Tongue (tissue), 2 donors: Measurements from ENCODE around the gene TMEM72. TPM values are rescaled to one million over a fixed set of nuclear protein-coding genes. Genes with fewer than 3 reads are reported as not detected.

Experiments
- DNase-seq: peaks from one replicate; pipeline ENCODE4 v3.0.0-alpha.2; 2015
- total RNA-seq: library from RNA; depleted of rRNA; stranded (reverse); fragments of >200 nt; gene quantifications from one replicate; pipeline ENCODE4 v1.2.3, GENCODE V29; 2014

Gene TMEM72
- total RNA-seq, 1 donor from 2014 or later = 0.41 TPM

DNA sequence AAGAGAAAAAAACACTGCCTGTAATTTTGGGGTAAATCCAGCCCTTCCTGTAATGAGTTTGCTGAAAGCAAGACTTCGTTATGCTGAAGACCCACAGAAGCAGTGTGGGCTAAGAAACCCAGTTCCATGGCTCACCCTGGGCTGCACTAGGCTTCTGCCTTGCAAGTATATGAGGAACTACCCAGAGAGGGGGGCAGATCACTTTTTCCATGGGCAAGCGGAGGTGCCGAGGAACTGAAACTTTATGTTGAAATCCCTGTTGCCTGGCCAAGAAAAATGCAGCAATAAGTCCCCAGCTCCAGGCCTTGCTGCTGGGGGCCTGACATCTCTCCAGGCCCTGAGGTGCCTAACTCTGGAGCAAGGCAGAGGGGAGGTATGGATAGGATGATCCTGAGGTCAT lies 57.0 kb downstream of the TMEM72 start:
- no peak for DNase-seq

DNA sequence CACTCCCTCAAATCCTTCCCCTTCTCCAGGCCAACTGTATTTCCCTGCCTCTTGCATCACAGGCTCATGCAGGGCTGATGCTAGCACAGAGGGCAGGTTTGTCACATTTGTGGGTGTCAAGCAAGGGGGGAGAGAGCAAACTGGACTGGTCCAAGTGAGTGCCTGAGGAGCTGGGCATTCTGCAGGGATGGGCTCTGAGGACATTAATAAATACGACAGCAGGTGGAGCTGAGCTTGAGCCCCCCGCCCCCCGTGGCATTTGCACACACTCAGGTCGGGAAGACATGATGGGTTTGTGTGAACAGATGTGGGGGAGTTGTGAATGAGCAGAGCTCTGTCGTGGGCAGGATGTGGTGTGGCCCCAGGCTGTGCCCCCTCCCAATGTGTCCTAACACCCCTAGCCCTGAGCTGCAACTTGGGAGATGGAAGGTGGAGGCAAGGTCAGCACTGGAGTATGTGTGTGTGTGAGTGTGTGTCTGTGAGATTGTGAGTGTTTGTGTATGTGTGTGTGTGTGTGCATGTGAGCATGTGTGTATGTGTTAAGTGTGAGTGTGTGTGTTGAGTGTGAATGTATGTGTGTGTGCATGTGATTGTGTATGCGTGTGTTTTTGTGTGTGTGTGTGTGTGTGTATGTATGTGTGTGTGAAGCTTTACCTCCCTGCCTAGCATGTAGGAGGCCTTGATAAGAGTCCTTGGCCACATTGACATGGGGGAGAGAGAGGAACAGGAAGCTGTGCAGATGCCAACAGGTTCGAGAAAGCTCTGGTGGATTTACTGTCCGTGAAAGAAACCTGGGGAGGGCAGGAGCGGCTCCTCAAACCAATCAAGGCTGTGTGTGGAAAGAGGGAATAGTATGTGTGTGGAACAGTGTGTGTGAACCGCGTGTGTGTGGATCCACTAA lies 57.6 kb downstream of the TMEM72 start:
- no peak for DNase-seq

- no peak for DNase-seq
Measured at GRCh38 chr10:44969854-44970253, 58.7 kb downstream of the TMEM72 start.

DNA sequence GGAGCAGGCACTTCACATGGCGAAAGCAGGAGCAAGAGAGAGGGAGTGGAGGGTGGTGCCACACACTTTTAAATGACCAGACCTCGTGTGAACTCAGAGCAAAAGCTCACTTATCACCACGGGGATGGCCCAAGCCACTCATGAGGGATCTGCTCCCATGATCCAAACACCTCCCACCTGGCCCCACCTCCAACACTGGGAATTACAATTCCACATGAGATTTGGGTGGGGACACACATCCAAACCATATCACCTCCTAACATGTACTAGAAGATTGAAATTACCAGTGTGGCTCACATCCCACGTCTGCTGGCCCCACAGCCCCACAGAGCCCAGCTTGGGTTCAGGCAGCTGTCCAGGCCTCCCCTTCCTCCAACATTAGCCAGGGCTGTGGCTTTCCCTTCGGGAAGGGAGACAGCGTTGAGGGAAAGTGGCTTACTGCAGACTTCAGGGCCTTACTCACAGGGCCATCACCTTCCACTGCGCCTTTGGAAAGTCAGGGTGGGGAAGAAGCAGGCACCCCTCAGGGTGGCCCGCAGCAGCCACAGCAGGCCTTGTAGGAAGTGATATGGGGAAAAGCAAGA lies 59.8 kb downstream of the TMEM72 start:
- DNase-seq = no peak

- no peak for DNase-seq
Measured at GRCh38 chr10:44971434-44971833, 60.3 kb downstream of the TMEM72 start.

DNA sequence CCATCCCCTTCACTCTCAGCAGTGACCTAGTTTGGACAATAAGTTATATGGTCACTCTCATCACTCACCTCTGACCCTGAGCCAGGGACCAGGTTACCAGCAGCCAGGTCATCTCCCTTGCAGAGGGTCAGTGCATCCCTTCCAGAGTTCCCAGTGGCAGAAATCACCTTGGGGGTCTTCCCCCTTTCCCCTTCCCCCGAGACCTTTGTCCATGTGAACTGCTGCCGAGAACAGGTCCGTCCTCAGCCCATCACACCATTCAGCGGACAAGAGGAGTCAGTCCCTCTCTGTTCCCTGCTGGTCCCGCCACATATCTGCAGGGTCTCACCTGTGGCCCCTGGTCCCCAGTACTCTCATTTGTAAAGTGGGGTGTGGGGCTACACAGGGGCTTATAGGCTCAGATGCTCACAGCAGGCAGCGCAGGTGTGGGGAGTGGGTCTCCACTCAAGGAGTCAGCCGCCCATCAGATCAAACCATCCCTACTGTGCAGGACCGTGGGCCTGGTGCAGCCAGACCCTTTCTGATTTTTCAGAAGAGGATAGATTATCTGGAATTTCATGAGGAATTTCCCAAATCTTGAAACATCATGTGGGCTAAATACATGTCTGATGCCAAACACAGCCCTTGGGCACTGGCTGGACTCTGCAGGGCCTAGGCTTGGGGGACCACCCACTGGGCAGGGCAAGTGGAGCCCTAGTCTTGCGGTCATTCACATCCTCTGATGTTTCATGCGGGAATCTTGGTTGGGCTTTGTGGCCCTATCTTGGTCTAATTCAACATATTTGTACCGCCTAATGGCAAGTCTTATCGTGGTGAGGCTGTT lies 61.0 kb downstream of the TMEM72 start:
- DNase-seq = no peak

- no peak for DNase-seq
Measured at GRCh38 chr10:44972874-44973306, 61.8 kb downstream of the TMEM72 start.

DNA sequence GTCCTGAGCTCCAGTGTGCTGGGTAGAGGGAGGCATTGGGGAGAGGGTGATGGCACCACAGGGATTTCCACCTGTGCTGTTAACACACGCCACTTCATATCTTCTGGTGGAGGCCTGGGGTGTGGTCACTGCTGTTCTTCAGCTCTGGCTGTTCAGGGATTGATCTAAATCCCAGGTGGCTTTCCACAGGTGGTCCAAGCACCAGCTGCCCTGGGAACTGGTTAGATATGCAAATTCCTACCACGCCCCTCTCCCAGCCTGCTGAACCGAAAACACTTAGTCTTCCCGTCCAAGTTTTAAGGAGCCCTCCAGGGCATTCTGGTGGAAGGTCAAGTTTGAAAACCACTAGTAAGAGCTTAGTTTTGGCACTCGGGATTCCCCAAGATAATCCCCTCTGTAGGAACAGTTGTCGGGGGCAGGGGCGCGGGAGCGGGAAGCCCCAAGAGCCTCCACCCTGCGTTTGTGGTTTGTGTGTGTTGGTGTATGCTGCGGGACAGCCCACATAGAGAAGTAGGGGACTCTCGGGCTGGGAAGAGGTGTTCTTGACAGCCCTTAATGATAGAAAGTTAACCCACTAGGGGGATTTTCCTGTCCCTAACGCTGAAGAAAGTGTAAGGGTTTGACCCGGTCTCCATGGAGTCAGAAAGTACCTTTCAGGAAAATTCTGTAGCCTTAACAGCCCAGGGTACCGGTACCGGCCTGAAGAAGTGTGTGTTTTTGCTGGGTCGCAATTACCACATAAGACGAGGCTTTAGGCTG lies 62.4 kb downstream of the TMEM72 start:
- DNase-seq = no peak

DNA sequence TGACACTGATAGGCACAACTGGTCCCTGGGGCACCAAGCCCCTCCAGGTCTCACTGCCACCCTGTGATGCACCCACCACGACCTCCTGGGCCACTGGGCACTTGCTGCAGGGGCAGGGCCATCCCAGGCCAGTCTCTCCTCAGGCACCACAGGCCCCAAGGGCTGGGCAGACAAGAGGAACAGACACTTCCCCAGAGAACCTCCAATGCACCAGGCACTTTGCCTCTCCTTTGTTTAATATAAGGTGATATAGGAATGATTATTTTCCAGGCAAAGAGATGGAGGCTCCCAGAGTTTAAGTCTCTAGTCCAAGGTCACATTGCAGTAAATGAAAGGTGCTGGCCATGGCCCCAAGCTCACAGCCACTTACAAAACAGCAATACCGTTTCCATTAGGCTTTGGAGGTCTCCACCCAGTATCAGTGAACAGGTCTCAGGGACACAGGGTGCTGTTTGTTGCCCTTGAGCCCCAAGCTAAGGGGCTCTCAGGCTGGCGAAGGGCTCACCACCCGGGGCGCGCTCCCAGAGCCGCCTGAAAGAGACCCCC lies 63.0 kb downstream of the TMEM72 start:
- no peak for DNase-seq

GRCh38 chr10:44974628-44975430 lies 63.7 kb downstream of the TMEM72 start:
- peak; percentile 81 for DNase-seq

DNA sequence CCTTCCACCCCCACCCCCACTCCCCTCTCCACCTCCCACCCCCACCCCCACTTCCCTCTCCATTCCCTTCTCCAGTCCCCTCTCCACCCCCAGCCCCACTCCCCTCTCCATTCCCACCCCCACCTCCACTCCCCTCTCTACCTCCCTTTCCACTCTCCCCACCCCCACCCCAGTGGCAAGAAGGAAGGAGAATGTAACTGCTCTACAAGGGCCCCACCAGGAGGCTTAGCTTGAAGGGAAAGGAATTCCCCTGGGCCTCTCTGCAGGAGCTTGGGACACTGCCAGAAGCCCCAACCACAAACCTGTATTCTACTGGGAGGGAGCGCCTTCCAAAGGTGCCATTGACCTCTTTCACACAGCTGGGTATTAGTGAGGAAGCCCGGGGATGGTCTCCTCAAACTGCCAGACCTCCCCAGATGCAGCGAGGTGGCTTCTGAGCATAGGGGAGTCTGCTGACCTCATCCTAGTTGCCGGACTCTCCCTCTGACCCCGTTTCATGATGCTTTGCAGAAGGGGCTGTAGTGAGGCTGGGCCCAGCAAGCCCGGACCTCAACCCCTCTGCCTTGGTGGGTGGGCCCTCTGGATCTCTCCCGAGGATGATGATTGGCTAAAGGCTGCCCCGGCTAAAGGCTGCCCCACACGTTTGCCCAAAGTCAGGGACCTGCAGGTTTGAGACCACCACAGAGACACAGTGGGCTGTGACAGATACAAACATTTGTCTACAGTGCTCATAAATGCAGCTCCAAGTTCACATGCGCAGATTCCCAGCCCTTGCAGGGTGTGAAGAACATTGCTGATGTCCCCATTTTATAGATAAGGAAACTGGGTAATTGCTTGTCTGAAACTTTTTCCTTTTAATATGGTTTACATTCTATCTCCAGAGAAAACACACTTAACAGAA lies 64.5 kb downstream of the TMEM72 start:
- peak; percentile 69 for DNase-seq

- no peak for DNase-seq
Measured at GRCh38 chr10:44976352-44977198, 65.4 kb downstream of the TMEM72 start.

DNA sequence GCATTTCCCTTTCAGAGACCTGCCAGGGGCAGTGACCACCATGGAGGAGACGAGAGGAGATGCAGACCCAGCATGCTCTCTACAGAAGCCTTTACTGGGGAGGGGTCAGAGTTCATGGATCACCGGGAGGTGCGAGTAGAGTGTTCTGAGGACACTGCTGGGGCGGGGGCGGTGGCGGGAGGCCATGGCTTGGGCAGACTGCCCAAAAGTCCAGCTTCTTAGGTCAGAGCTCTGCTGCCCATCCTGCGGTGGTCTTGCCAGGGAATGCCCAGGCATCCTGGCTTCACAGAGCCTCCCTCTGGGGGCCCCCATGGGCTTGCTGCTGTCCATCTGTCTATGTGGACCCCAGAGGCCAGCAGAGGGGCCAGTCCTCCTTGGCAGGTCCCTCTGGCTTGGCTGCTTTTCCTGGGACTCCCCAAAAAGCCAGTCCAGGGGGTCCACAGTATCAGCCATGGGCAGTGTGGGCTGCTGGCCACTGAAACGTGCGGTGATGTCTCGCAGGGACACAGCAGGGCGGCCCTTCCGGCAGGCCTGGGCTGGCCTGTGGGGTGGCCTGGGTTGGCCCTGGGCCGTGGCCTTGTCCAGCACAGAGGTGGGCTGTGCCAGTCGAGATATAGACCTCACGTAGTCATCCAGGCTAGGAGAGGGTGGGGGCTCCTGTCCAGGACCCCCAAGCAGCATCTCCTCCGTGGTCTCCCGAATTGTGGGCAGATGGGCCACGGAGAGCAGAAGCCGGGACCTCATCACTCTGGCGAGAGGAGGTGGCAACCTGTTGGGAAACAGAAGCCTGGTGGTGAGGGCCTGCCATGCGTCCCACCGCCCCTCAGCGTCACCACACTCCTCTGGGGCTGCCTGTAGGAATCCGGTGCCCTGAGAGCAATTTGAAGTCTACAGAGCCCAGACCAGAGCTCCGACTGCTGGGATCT lies 66.4 kb downstream of the TMEM72 start:
- DNase-seq = no peak

GRCh38 chr10:44978213-44978569 lies 67.1 kb downstream of the TMEM72 start:
- no peak for DNase-seq

DNA sequence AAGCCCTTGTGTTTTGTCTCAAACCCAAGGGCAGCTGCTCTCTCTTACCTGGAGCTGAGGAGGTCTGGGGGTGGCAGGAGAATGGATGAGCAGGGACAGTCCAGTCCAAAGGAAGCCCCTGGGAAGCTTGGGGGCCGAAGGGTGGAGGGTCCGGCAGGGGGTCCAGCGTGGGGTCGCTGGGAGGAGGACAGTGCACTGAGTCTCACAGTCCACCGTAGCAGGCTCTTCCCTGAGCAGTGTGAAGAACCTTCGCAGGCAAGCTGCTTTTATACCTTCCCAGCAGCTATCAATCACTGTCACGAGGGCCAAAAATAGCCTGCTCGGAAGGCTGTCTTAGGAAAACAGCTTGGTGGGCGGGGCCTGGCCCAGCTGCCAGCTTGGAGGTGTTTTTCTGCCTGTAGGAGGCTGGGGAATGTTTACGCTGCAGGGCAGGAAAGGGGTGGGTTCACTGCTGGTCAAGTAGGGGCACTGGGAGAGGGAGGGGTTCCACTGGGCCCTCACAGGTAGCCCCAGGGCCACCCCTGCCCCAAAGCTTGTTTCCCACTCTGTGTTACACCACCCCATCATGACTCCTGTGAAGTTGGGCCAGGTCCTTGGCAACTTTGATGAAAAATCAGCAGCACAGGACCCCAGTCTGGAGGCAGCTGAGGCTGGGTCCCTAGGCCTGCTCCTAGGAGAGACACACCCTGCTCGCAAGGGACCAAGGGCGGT lies 67.6 kb downstream of the TMEM72 start, which contains the start of gene DEPP1:
Gene DEPP1, minus strand, starts transcription at position 240 of the 711 bp plus-strand sequence. CDS start 779 bp downstream, outside the sequence.
- peak; percentile 95 for DNase-seq

DNA sequence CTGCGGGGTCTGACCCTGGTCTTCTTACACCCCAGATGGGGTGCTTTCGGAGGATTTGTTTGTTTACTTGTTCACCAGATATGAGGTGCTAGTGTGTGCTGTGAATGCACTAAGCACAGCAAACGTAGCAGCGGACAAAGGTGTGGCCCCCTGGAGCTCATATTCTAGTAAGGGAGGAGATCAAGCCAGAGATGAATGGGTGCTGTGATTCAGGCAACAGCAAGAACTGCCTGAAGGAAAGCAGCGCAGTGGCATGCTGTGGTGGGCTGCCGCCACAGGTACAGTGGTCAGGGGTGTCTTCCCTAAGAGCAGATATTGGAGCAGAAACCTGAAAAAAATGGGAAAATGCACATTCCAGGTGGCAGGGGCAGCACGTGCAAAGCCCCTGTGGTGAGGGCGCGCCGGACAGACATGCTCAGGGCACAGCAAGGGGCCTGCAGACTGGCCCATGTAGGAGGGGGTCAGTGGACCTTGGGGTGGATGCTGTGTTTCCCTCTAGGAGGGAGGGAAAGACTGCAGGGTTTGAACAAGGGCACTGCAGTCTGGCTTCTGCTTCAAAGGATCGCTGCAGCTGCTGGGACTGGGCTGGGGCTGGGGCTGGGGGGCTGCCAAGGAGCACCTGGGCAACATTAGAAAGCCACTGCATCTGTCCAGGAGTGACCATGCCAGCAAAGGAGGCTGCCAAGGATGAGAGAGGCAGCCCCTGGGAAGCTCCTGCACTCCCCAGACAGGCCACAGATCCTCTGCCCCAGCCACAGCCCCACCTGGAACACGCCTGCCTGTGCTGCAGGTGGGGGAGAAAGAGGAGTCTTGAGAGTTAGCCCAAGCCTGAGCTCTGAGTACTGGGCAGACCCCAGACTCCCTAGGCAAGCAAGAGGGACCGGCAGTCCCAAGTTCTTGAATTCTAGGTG lies 68.4 kb downstream of the TMEM72 start:
- no peak for DNase-seq
